Pancreas (tissue), 10 donors: ENCODE results near the gene AP2S1. TPM values are rescaled to one million over a fixed set of nuclear protein-coding genes. Genes with fewer than 3 reads are reported as not detected.
"Not testable (repeated sequence)": the region's sequence is repeated elsewhere in the genome, so short reads cannot be mapped to it uniquely, and the experiment has no call there.

Source experiments
- ATAC-seq, 4 donors: fragments of 200-7000 bp; cut with Tn5 transposase; one replicate each; pipeline versions ENCODE4 v1.8.0 to v1.9.1; 2020; ENCODE audit warnings: mild to moderate bottlenecking in 4 of 4, moderate library complexity in 4 of 4
- DNase-seq, 6 donors: peaks; one replicate each; pipeline ENCODE4 v3.0.0-alpha.2; 2020
- FAIRE-seq: peaks from 2 replicates; lab custom pipeline; 2012; peaks lifted over from hg19 to GRCh38; lab: Jason Lieb, UNC
- H3K27ac ChIP-seq, 4 donors: fragments of 200-600 bp; sonication (generic); 1 replicate in 3 of 4; 2 replicates in 1 of 4; pipeline versions ENCODE4 v1.5.0 to v1.8.0; 2020
- H3K27me3 ChIP-seq, 4 donors: fragments of 200-600 bp; one replicate each; pipeline ENCODE4 v1.8.0; 2021
- H3K36me3 ChIP-seq, 3 donors: fragments of 200-600 bp; sonication (generic) in 1 of 3; one replicate each; pipeline versions ENCODE4 v1.5.0 to v1.8.0; 2020 to 2021
- H3K4me1 ChIP-seq, 3 donors: fragments of 200-600 bp; one replicate each; pipeline ENCODE4 v1.8.0; 2021
- H3K4me3 ChIP-seq, 4 donors: fragments of 200-600 bp; sonication (generic) in 2 of 4; one replicate each; pipeline versions ENCODE4 v1.5.0 to v1.8.0; 2020 to 2021
- H3K9me3 ChIP-seq, 4 donors: fragments of 200-600 bp; one replicate each; pipeline ENCODE4 v1.8.0; 2021
- CTCF ChIP-seq, 4 donors: fragments of 200-600 bp; sonication (generic) in 3 of 4; IDR thresholded peaks; one replicate each; pipeline versions ENCODE4 v1.5.0 to v1.8.0; 2021; ENCODE audit warnings: antibody characterized with exemption in 4 of 4
- WGBS, 2 donors: extraction: QIAGEN DNeasy Blood & Tissue Kit; methylation state at CpG; one replicate each; pipeline ENCODE4 v1.1.7; 2013; 5-methylcytosine and 5-hydroxymethylcytosine counted together
- intact Hi-C, 3 donors: fragments of 100-400 bp; cut with DNase I; formaldehyde crosslinking; loops; one replicate each; pipeline versions ENCODE4 v1.11.1 to v1.14.2; 2022
- polyA plus RNA-seq, 2 donors: library from polyadenylated mRNA; stranded (reverse); fragments of 200-250 nt; gene quantifications; one replicate each; pipeline ENCODE4 v1.2.3, GENCODE V29; 2013
- total RNA-seq, 6 donors: library from RNA; stranded (reverse); fragmentation: NEBNext Ultra II Directional in 4 of 6; extraction: Animal tissue kit (Norgen Biotek cat#: 25700) in 4 of 6; gene quantifications; one replicate each; pipeline versions ENCODE4 v1.2.1 to v1.2.4, GENCODE V29; 2021 to 2023
- donor health status: healthy with polysubstance abuse.
- donor health status: DM: no; HTN: no; CAD: no; lungs with moderate emphysema.
- donor health status: DM: no; HTN: no; CAD: no.
- donor health status: control.
- donor health status: control.
- donor health status: Bipolar disorder and iron deficiency.
- donor health status: DM: yes; HTN: yes; CAD: no.
- donor health status: DM: no; HTN: no; CAD: no.
- donor health status: DM: no; HTN: no; CAD: no.
- donor health status: DM: yes; HTN: yes; CAD: no.

The AP2S1 gene
- total and polyA plus RNA-seq, 8 donors = 34.5 to 50.9 (median 43.3) TPM

GRCh38 chr19:46878613-46879375, 28.1 kb upstream of the AP2S1 start:
- no peak for FAIRE-seq
- H3K4me3 ChIP-seq = no peak overlapping the region
- H3K27ac ChIP-seq = no peak overlapping the region
- no peak for ATAC-seq
- no peak for DNase-seq
- WGBS, 2 donors = 78 to 85% methylated on average over 9 of the region's 9 CpGs
- intact Hi-C loops = no loop called here
- H3K9me3 ChIP-seq = no peaks in the 10 kb centered on the region
- H3K36me3 ChIP-seq = no peaks in the 10 kb centered on the region
- TF ChIP-seq CTCF (IDR thresholded peaks at IDR 0.05) = no peak
- no peaks in the 10 kb centered on the region for H3K27me3 ChIP-seq
- H3K4me1 ChIP-seq = no peaks in the 10 kb centered on the region

GRCh38 chr19:46875657-46876056, 25.0 kb upstream of the AP2S1 start:
- Histone ChIP-seq H3K4me1 (no peaks in the 10 kb centered on the region), H3K9me3 (no peaks in the 10 kb centered on the region), H3K4me3 (no peak overlapping the region), H3K27ac (no peak overlapping the region), H3K36me3 (no peaks in the 10 kb centered on the region), H3K27me3 (no peaks in the 10 kb centered on the region)
- TF ChIP-seq CTCF (IDR thresholded peaks at IDR 0.05) = no peak
- DNase-seq (no peak), ATAC-seq (no peak), FAIRE-seq (no peak)
- intact Hi-C loops = no loop called here
- 88 to 90% methylated on average over 6 of the region's 6 CpGs for WGBS, 2 donors

- H3K36me3 ChIP-seq = no peaks in the 10 kb centered on the region
- H3K9me3 ChIP-seq = no peaks in the 10 kb centered on the region
- no peak overlapping the region for H3K4me3 ChIP-seq
- intact Hi-C loops = no loop called here
- H3K27ac ChIP-seq = no peak overlapping the region
- H3K4me1 ChIP-seq = no peaks in the 10 kb centered on the region
- FAIRE-seq (no peak), ATAC-seq (no peak), DNase-seq (no peak)
- H3K27me3 ChIP-seq = no peaks in the 10 kb centered on the region
- 80 to 86% methylated on average over 4 of the region's 4 CpGs for WGBS, 2 donors
- no peak for TF ChIP-seq CTCF (IDR thresholded peaks at IDR 0.05)
These were observed 24.6 kb upstream of the AP2S1 start for GRCh38 chr19:46875234-46875633.

GRCh38 chr19:46872967-46873366, 22.3 kb upstream of the AP2S1 start:
- Histone ChIP-seq H3K27me3 (no peaks in the 10 kb centered on the region), H3K4me3 (no peak overlapping the region), H3K9me3 (no peaks in the 10 kb centered on the region), H3K4me1 (peaks cover 0 to 4% (median 0%) of the 10 kb centered on the region in 3 donors), H3K27ac (no peak overlapping the region), H3K36me3 (no peaks in the 10 kb centered on the region)
- no peak for ATAC-seq
- no peak for TF ChIP-seq CTCF (IDR thresholded peaks at IDR 0.05)
- FAIRE-seq = no peak
- no peak for DNase-seq
- 87% methylated on average over 4 of the region's 4 CpGs for WGBS, 2 donors
- intact Hi-C loops = no loop called here

- H3K36me3 ChIP-seq, H3K27ac ChIP-seq, intact Hi-C loops, H3K27me3 ChIP-seq, FAIRE-seq, H3K4me3 ChIP-seq, H3K9me3 ChIP-seq, DNase-seq, ATAC-seq: not testable (repeated sequence)
- H3K4me1 ChIP-seq = peaks cover 0 to 20% (median 0%) of the 10 kb centered on the region in 3 donors
- WGBS, 2 donors = 84 to 87% methylated on average over 5 of the region's 5 CpGs
These were observed 20.5 kb upstream of the AP2S1 start for GRCh38 chr19:46871173-46871572.
